B cell (primary cell): ENCODE results near the gene THAP8.

ENCODE experiments used
- CTCF ChIP-seq: fragments of 200-600 bp; IDR thresholded peaks from one replicate; pipeline ENCODE4 v1.8.0; 2022; ENCODE audit warnings: antibody characterized with exemption, mild to moderate bottlenecking
- EZH2 ChIP-seq: IDR thresholded peaks from 2 replicates; pipeline ENCODE4 v1.6.1; 2012; ENCODE audit warnings: borderline replicate concordance, low read depth, mild to moderate bottlenecking, moderate library complexity, low read length; ENCODE audit not compliant: insufficient read depth, poor library complexity, severe bottlenecking

- TF ChIP-seq CTCF: no peak
- TF ChIP-seq EZH2: no peak
Measured at GRCh38 chr19:36006955-36007354, 47.1 kb downstream of the THAP8 start.
